Fibroblast of pulmonary artery (primary cell): Measurements from ENCODE around the gene CRTC1.

Experiments
- DNase-seq: peaks from one replicate; pipeline ENCODE4 v3.0.0-alpha.2; 2010; ENCODE audit warnings: low read depth
- H3K4me3 ChIP-seq: replicated peaks from 2 replicates; pipeline ENCODE4 v1.5.1; 2011; ENCODE audit warnings: low read depth, mild to moderate bottlenecking, control low read depth, low read length, moderate library complexity
- TF ChIP-seq, protein P1 (sequence below): IDR thresholded peaks from 2 replicates; pipeline ENCODE4 v1.5.1; 2011; ENCODE audit warnings: mild to moderate bottlenecking, control low read depth, low read length, inconsistent platforms; ENCODE audit errors: missing control alignments

Gene CRTC1

GRCh38 chr19:18799389-18799970 is 116.0 kb downstream of the CRTC1 start:
- no peak for DNase-seq
- TF ChIP-seq, protein P1, sequence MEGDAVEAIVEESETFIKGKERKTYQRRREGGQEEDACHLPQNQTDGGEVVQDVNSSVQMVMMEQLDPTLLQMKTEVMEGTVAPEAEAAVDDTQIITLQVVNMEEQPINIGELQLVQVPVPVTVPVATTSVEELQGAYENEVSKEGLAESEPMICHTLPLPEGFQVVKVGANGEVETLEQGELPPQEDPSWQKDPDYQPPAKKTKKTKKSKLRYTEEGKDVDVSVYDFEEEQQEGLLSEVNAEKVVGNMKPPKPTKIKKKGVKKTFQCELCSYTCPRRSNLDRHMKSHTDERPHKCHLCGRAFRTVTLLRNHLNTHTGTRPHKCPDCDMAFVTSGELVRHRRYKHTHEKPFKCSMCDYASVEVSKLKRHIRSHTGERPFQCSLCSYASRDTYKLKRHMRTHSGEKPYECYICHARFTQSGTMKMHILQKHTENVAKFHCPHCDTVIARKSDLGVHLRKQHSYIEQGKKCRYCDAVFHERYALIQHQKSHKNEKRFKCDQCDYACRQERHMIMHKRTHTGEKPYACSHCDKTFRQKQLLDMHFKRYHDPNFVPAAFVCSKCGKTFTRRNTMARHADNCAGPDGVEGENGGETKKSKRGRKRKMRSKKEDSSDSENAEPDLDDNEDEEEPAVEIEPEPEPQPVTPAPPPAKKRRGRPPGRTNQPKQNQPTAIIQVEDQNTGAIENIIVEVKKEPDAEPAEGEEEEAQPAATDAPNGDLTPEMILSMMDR, result no peak
- no peak overlapping the region for H3K4me3 ChIP-seq

DNA sequence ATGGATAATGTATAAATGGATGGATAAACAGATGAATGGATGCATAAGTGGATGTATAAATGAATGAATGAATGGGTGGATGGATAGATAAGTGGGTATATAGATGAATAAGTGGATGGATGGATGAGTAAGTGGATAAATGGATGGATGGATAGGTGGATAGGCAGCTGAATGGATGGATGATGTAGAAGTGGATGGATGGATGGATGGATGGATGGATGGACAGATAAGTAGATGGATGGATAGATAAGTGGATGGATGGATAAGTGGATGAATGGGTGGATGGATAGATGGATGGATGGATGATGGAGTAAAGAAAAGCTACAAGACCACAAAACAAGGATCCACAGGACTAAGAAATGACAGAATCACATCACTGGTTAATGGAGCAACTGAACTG is 116.6 kb downstream of the CRTC1 start:
- H3K4me3 ChIP-seq, result no peak overlapping the region
- DNase-seq, result no peak
- TF ChIP-seq, protein P1, result no peak

GRCh38 chr19:18800636-18801035 is 117.2 kb downstream of the CRTC1 start:
- no peak for DNase-seq

DNA sequence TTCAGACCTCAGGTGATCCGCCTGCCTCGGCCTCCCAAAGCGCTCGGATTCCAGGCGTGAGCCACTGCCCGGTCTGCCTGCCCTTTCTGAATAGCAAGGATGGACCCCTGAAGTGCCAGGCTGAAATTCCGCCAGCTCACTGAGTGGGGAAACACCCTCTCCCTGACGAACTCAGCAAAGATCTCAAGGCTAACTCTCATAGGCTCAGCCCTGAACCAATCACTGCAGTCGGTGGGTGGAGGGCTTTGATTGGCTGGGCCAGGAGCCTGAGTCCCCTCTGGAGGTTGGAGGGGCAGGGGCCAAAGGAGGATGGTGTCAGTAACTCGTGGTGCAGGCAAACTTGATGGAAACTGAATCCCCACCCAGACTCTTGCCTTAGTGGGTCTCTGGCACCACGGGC is 118.9 kb downstream of the CRTC1 start:
- no peak for DNase-seq
- H3K4me3 ChIP-seq, result no peak overlapping the region
- TF ChIP-seq, protein P1, result no peak

More at GRCh38 chr19:18800636-18801035, 117.2 kb downstream of the CRTC1 start:
- H3K4me3 ChIP-seq, result no peak overlapping the region
- TF ChIP-seq, protein P1, result no peak

DNA sequence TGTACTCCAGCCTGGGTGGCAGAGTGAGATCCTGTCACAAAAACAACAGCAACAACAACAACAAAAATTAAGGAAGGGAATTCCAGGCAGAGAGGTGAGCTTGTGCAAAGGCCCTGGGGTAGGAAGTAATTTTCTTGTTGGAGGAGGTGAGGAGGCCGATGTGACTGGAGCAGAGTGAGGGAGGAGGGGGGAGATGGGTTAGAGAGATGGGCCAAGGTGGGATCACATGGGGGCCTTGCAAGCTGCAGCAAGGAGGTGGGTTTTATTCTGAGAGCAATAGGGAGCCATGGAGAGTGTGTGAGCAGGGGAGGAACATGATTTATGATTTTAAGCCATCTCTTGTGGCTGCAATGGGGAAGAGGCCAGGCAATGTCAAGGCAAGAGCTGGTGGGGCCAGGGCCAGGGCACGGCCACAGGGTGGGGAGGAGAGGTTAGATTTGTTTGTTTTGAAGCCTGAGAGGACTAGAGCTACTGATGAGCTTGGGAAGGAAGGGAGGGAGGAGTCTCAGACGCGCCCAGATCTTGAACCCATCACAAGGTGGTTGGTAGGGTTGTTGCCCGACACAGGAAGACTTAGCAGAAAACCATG is 120.2 kb downstream of the CRTC1 start:
- H3K4me3 ChIP-seq, result no peak overlapping the region
- no peak for DNase-seq
- TF ChIP-seq, protein P1, result no peak

DNA sequence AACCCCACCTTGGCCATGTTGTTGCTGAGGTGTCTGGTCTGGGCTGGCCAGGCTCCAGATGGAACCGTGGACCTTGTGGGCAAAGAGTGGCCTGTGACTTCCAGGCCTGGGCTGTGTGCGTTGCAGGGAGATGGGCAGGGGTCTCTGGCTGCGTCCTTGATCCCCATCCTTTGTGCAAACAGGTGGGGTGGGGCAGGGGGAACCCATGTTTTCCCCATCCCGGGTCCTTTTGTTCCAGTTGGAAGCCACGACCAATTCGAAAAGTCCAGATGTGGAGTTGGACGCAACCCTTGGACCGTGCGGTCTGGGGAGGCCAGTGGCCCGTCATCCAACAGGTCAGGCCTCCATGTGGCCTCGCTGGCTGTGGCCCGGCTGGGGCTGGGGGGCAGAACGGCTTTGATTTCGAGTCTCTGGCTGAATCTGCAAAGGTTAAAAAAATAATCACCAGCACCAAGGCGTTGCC is 120.7 kb downstream of the CRTC1 start:
- no peak for DNase-seq
- no peak overlapping the region for H3K4me3 ChIP-seq
- TF ChIP-seq, protein P1, result no peak

DNA sequence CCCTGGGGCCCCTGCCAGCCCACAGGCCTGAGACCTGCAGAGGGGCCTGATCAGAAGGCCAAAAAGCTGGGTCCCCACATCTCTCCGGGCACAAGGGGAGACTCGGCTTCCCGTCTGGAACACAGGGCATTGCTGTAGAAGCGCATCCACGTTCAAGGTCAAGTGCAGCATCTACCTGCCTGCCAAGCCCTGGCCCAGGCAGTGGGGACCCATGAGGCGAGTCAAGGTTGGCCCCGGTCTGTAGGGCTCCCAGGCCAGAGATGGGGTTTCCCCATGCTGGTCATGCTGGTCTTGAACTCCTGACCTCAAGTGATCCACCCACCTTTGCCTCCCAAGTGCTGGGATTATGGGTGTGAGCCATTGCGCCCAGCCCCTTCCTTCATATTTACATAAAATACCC is 121.2 kb downstream of the CRTC1 start:
- H3K4me3 ChIP-seq, result no peak overlapping the region
- DNase-seq, result no peak
- TF ChIP-seq, protein P1, result no peak
